K562 (cell line): ENCODE results near the gene ARL3.

Experiments
- TCF7 ChIP-seq: sonication (generic); IDR thresholded peaks from 2 replicates; pipeline ENCODE4 v1.6.1; 2016; ENCODE audit warnings: antibody characterized with exemption, borderline replicate concordance
- TF ChIP-seq, protein P1 (sequence below), 2 experiments: fragments of 450-650 bp in 1 of 2; sonication (generic) in 1 of 2; formaldehyde crosslinking; conservative IDR thresholded peaks; 2 replicates each; pipeline versions ENCODE4 v1.4.0 to v1.8.1; 2020 to 2022; ENCODE audit warnings: mild to moderate bottlenecking in 1 of 2, missing genetic modification reagents in 1 of 2
- TF ChIP-seq, protein P2 (sequence below): fragments of 250-450 bp; sonication (Bioruptor Pico); IDR thresholded peaks from 2 replicates; pipeline ENCODE4 v1.4.0; 2020
- TF ChIP-seq, protein P3 (sequence below), 2 experiments: fragments of 450-650 bp in 1 of 2; sonication (generic) in 1 of 2; formaldehyde crosslinking in 1 of 2; IDR thresholded peaks; 2 replicates each; pipeline versions ENCODE4 v1.7.1 to v1.9.0; 2016 to 2022; ENCODE audit warnings: inconsistent platforms in 1 of 2, mild to moderate bottlenecking in 1 of 2, missing genetic modification reagents in 1 of 2

DNA sequence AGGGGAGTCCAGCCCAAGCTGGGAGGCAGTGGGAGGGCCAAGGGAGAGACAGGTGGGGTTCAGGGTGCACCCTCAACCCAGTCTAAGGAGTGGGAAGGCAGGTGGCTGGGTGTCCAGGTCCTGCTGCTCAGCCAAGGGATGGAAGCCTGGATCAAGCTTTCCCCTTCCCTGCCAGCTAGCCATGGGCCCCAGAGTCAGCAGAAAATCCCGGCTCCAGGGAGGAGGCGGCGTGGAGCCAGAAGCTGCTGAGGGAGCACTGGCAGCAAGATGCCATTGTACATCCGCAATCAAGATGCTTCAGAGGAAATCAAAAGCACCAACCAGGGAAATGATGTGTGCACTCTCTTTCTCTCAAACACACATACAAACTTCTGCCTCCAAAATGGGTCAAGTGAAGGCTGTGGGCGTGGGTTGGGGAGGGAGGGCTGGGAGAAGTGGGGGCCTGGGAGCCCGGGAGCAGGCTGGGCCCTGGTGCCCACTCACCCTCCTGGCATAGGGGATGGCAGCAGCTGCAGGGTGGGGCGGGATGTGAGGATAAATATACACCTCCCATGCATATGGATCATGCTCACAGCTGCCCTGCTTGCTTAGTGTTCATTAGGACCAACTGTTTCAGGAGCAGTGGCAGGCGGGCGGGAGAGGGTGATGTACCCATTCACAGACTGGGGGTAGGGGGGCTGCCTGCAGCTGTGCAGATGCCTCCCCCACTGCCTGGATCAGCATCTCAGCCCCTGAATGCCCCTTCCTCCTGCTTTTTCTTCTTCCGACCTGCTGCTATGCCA is 45.7 kb downstream of the ARL3 start:
- TF ChIP-seq, protein P1, sequence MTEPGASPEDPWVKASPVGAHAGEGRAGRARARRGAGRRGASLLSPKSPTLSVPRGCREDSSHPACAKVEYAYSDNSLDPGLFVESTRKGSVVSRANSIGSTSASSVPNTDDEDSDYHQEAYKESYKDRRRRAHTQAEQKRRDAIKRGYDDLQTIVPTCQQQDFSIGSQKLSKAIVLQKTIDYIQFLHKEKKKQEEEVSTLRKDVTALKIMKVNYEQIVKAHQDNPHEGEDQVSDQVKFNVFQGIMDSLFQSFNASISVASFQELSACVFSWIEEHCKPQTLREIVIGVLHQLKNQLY (CRISPR knock-in tag; conservative IDR thresholded peaks at IDR 0.05), result no peak
- no peak for TF ChIP-seq TCF7
- TF ChIP-seq, protein P2, sequence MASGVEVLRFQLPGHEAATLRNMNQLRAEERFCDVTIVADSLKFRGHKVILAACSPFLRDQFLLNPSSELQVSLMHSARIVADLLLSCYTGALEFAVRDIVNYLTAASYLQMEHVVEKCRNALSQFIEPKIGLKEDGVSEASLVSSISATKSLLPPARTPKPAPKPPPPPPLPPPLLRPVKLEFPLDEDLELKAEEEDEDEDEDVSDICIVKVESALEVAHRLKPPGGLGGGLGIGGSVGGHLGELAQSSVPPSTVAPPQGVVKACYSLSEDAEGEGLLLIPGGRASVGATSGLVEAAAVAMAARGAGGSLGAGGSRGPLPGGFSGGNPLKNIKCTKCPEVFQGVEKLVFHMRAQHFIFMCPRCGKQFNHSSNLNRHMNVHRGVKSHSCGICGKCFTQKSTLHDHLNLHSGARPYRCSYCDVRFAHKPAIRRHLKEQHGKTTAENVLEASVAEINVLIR (CRISPR knock-in tag), result no peak
- TF ChIP-seq, protein P3, sequence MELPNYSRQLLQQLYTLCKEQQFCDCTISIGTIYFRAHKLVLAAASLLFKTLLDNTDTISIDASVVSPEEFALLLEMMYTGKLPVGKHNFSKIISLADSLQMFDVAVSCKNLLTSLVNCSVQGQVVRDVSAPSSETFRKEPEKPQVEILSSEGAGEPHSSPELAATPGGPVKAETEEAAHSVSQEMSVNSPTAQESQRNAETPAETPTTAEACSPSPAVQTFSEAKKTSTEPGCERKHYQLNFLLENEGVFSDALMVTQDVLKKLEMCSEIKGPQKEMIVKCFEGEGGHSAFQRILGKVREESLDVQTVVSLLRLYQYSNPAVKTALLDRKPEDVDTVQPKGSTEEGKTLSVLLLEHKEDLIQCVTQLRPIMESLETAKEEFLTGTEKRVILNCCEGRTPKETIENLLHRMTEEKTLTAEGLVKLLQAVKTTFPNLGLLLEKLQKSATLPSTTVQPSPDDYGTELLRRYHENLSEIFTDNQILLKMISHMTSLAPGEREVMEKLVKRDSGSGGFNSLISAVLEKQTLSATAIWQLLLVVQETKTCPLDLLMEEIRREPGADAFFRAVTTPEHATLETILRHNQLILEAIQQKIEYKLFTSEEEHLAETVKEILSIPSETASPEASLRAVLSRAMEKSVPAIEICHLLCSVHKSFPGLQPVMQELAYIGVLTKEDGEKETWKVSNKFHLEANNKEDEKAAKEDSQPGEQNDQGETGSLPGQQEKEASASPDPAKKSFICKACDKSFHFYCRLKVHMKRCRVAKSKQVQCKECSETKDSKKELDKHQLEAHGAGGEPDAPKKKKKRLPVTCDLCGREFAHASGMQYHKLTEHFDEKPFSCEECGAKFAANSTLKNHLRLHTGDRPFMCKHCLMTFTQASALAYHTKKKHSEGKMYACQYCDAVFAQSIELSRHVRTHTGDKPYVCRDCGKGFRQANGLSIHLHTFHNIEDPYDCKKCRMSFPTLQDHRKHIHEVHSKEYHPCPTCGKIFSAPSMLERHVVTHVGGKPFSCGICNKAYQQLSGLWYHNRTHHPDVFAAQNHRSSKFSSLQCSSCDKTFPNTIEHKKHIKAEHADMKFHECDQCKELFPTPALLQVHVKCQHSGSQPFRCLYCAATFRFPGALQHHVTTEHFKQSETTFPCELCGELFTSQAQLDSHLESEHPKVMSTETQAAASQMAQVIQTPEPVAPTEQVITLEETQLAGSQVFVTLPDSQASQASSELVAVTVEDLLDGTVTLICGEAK (IDR thresholded peaks at IDR 0.05), result no peak
- TF ChIP-seq, protein P3 (CRISPR knock-in tag; IDR thresholded peaks at IDR 0.05), result no peak
